ENCODE measurements around the gene CASP1. TPM values are rescaled to one million over a fixed set of nuclear protein-coding genes. Genes with fewer than 3 reads are reported as not detected.
"Not testable (repeated sequence)": the region's sequence is repeated elsewhere in the genome, so short reads cannot be mapped to it uniquely, and the experiment has no call there.

The CASP1 gene
- total RNA-seq, 1 experiment from 2014 or later = 2.1 TPM

DNA sequence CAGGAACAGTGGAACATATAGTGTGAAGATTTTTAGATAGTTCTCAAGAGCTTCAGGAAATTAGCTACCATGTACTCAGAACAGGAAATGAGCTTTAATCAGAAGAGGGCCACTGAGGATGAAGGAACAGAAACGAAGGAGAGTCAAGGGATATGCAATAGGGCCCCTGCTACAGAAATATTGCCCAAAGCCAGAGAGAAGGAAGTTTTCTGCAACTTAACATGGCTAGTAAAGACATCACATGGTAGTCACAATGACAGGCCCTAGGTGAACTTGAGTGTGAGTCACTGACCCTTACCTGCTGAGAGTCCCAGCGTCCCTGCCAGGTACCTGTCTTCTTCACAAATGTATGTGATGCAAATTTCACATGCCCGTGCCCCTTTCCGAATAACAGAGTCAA lies 35.4 kb upstream of the CASP1 start:
- Histone ChIP-seq H3K36me3 (ENCODE audit: control insufficient read depth, insufficient read depth, low read length) (no peaks in the 10 kb centered on the region; the same call in 1 of the 2 replicates), H3K4me1 (ENCODE audit: control insufficient read depth, insufficient read depth, low read length) (no peaks in the 10 kb centered on the region), H3K4me3 (ENCODE audit: low read depth in 2 of 2, low read length in 2 of 2) (no peak overlapping the region), H3K9me3 (ENCODE audit: control insufficient read depth, insufficient read depth, low read depth, low read length) (no peaks in the 10 kb centered on the region), H3K27ac (ENCODE audit: low read length) (no peak overlapping the region), H3K27me3 (ENCODE audit: control insufficient read depth, insufficient read depth, low read length) (no peaks in the 10 kb centered on the region)
- TF ChIP-seq TCF7L2 (IDR thresholded peaks at IDR 0.05; ENCODE audit: low read depth, low read length) = no peak
- no peak for TF ChIP-seq CTCF (IDR thresholded peaks at IDR 0.05)
- TF ChIP-seq POLR2AphosphoS5 (IDR thresholded peaks at IDR 0.05; ENCODE audit: low read depth, low read length) = no peak
- TF ChIP-seq, protein P1, sequence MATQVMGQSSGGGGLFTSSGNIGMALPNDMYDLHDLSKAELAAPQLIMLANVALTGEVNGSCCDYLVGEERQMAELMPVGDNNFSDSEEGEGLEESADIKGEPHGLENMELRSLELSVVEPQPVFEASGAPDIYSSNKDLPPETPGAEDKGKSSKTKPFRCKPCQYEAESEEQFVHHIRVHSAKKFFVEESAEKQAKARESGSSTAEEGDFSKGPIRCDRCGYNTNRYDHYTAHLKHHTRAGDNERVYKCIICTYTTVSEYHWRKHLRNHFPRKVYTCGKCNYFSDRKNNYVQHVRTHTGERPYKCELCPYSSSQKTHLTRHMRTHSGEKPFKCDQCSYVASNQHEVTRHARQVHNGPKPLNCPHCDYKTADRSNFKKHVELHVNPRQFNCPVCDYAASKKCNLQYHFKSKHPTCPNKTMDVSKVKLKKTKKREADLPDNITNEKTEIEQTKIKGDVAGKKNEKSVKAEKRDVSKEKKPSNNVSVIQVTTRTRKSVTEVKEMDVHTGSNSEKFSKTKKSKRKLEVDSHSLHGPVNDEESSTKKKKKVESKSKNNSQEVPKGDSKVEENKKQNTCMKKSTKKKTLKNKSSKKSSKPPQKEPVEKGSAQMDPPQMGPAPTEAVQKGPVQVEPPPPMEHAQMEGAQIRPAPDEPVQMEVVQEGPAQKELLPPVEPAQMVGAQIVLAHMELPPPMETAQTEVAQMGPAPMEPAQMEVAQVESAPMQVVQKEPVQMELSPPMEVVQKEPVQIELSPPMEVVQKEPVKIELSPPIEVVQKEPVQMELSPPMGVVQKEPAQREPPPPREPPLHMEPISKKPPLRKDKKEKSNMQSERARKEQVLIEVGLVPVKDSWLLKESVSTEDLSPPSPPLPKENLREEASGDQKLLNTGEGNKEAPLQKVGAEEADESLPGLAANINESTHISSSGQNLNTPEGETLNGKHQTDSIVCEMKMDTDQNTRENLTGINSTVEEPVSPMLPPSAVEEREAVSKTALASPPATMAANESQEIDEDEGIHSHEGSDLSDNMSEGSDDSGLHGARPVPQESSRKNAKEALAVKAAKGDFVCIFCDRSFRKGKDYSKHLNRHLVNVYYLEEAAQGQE (IDR thresholded peaks at IDR 0.05; ENCODE audit: insufficient read depth in 1 of 2, low read depth in 2 of 2, low read length in 1 of 2) = no peak
- no peak for TF ChIP-seq SIN3A (IDR thresholded peaks at IDR 0.05; ENCODE audit: borderline replicate concordance, insufficient read depth, low read depth, low read length)
- DNase-seq (ENCODE audit: low read depth, low spot score) (no peak), ATAC-seq (no peak)
- CTCF ChIA-PET = no interaction called here
- POLR2A ChIA-PET = no interaction called here
- no TSS peak for BruUV-seq (replicated peaks)
- in situ Hi-C loops (cut with HindIII; ENCODE audit: low pct_unique_long_range_greater_than_20kb, low sequenced_read_pairs) = no loop called here
- intact Hi-C loops (cut with micrococcal nuclease; ENCODE audit: unreplicated experiment) = no loop called here

- ATAC-seq; H3K9me3 ChIP-seq (ENCODE audit: control insufficient read depth, insufficient read depth, low read depth, low read length); POLR2A ChIA-PET; H3K36me3 ChIP-seq (ENCODE audit: control insufficient read depth, insufficient read depth, low read length); H3K27ac ChIP-seq (ENCODE audit: low read length); in situ Hi-C loops (cut with HindIII; ENCODE audit: low pct_unique_long_range_greater_than_20kb, low sequenced_read_pairs); intact Hi-C loops (cut with micrococcal nuclease; ENCODE audit: unreplicated experiment); H3K4me3 ChIP-seq (ENCODE audit: low read depth in 2 of 2, low read length in 2 of 2); DNase-seq (ENCODE audit: low read depth, low spot score); H3K4me1 ChIP-seq (ENCODE audit: control insufficient read depth, insufficient read depth, low read length); BruUV-seq (replicated peaks); H3K27me3 ChIP-seq (ENCODE audit: control insufficient read depth, insufficient read depth, low read length); CTCF ChIA-PET: not testable (repeated sequence)
Observed at GRCh38 chr11:105069749-105070148, 34.8 kb upstream of the CASP1 start.

DNA sequence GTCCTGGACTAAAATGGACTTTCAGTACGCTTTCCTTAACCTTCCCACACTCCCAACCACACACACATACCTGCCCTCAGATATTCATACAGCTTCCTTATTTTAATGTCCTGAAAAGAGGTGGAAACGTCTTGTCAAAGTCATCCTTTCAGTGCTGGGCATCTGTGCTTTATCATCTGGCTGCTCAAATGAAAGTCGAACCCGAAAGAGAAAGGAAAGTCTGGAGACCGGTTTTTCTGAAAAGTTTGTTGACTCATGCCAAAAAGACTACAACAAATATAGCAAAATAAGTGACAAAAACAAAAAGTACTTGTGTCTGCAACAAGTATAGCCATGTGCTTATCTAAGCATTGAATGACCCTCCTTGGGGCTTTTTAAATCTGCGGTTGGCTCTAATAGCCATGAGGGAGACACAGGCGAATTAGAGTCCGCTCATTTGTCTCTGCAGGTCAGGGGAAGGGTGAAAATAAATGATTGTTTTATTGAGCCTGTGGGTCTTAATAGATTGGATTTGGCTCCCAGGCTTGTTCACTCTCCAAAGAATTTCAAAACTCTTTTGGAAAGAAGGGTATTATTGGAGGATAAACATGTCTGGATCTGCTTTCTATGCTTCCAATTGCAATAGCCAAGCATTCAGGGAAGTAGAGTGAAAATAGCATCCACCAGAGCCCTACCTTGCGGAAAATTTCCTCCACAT lies 28.4 kb upstream of the CASP1 start:
- H3K27ac ChIP-seq (ENCODE audit: low read length); CTCF ChIA-PET; H3K4me1 ChIP-seq (ENCODE audit: control insufficient read depth, insufficient read depth, low read length); ATAC-seq; POLR2A ChIA-PET; BruUV-seq (replicated peaks); DNase-seq (ENCODE audit: low read depth, low spot score); H3K4me3 ChIP-seq (ENCODE audit: low read depth in 2 of 2, low read length in 2 of 2); in situ Hi-C loops (cut with HindIII; ENCODE audit: low pct_unique_long_range_greater_than_20kb, low sequenced_read_pairs); H3K36me3 ChIP-seq (ENCODE audit: control insufficient read depth, insufficient read depth, low read length); intact Hi-C loops (cut with micrococcal nuclease; ENCODE audit: unreplicated experiment); H3K27me3 ChIP-seq (ENCODE audit: control insufficient read depth, insufficient read depth, low read length); H3K9me3 ChIP-seq (ENCODE audit: control insufficient read depth, insufficient read depth, low read depth, low read length): not testable (repeated sequence)
